Cardiac fibroblast (primary cell): ENCODE measurements around the gene PCED1B.

ENCODE experiments used
- DNase-seq, 2 donors: peaks; one replicate each; pipeline versions ENCODE4 v3.0.0 to v3.0.0-alpha.2; 2010; ENCODE audit warnings: low read depth in 2 of 2
- H3K4me3 ChIP-seq, 2 donors: replicated peaks in 1 of 2; 1 replicate in 1 of 2; 2 replicates in 1 of 2; pipeline ENCODE4 v1.5.1; 2011; ENCODE audit warnings: low read depth in 2 of 2, low read length in 2 of 2, mild to moderate bottlenecking in 2 of 2, moderate library complexity in 1 of 2
- TF ChIP-seq, protein P1 (sequence below): IDR thresholded peaks from one replicate; pipeline ENCODE4 v1.5.1; 2011; ENCODE audit warnings: low read depth, mild to moderate bottlenecking, low read length, inconsistent platforms

Gene PCED1B

DNA sequence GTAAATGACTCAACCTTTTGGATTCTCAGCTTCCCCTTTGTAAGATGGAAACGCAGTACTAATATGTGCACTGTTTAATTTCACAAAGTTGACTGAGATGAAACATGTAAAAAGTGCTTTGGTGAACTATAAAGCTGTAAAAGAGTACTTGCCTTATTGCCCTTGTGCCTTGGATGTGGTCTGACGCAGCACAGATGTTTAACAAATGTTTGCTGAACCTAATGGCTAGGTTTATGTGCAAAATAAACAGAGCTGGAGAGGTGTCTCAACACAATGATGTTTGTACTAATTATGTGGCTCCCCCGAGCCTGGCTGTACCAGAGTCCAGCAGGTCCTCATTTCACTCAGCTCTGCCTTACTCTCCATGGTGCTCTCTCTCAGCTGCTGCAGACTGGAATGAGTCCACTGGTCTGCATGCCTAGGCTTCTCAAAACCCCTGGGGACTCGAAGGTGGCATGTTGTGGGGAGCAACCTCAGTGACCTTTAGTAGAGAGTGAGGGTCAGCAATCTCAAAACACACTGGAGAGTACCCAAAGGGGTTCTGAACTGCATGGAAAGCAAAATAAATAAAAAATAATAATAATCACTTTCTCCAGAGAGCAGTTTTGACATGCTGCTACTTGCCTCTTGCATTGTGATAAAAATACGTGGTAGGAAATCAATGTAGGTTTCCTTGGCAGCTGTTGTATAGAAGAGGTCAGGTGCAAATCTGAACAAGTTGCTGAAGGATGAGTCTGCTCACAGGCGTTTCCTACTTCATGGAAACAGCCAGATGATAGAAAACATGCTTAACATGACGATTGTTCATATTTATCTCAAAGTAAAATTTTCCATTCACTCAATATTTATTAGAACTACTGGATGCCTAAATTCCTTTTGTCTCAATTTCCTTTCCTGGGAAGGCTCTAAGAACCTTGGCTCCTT is 8.9 kb downstream of the PCED1B start:
- no peak overlapping the region for H3K4me3 ChIP-seq
- TF ChIP-seq, protein P1, sequence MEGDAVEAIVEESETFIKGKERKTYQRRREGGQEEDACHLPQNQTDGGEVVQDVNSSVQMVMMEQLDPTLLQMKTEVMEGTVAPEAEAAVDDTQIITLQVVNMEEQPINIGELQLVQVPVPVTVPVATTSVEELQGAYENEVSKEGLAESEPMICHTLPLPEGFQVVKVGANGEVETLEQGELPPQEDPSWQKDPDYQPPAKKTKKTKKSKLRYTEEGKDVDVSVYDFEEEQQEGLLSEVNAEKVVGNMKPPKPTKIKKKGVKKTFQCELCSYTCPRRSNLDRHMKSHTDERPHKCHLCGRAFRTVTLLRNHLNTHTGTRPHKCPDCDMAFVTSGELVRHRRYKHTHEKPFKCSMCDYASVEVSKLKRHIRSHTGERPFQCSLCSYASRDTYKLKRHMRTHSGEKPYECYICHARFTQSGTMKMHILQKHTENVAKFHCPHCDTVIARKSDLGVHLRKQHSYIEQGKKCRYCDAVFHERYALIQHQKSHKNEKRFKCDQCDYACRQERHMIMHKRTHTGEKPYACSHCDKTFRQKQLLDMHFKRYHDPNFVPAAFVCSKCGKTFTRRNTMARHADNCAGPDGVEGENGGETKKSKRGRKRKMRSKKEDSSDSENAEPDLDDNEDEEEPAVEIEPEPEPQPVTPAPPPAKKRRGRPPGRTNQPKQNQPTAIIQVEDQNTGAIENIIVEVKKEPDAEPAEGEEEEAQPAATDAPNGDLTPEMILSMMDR = no peak
- DNase-seq = peak; percentile 65 to 72

DNA sequence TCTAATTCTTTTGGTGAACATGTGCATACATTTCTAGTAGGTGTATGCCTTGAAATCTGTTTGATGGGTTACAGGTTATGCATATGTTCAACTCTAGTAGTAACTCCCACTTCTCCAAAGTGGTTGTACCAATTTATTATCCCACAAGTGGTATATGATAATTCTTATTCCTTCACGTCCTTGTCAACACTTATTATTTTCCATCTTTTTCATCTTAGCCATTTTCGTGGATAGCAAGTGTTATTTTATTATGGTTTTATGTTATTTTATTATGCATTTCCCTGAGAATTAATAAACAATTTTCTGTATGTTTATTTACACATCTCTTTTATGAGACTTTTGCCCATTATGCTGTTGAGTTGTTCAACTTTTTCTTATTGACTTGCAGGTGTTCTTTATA is 11.6 kb downstream of the PCED1B start:
- TF ChIP-seq, protein P1 = no peak
- no peak for DNase-seq
- no peak overlapping the region for H3K4me3 ChIP-seq

DNA sequence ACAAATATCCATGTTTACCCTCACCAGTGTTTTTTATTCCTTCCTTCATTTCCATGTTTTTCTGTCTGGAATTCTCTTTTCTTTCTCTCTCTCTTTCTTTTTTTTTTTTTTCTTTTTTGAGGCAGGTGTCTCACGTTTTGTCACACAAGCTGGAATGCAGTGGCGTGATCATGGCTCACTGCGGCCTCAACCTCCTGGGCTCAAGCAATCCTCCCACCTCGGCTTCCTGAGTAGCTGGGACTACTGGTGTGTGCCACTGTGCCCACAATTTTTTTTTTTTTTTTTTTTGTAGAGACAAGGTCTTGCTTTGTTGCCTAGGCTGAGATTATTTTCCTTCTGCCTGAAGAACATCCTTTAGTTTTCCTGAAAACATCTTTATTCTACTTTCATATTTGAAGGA is 15.4 kb downstream of the PCED1B start:
- TF ChIP-seq, protein P1 = no peak
- peak in 1 of 2 donors; percentile 64 for DNase-seq
- H3K4me3 ChIP-seq = no peak overlapping the region

DNA sequence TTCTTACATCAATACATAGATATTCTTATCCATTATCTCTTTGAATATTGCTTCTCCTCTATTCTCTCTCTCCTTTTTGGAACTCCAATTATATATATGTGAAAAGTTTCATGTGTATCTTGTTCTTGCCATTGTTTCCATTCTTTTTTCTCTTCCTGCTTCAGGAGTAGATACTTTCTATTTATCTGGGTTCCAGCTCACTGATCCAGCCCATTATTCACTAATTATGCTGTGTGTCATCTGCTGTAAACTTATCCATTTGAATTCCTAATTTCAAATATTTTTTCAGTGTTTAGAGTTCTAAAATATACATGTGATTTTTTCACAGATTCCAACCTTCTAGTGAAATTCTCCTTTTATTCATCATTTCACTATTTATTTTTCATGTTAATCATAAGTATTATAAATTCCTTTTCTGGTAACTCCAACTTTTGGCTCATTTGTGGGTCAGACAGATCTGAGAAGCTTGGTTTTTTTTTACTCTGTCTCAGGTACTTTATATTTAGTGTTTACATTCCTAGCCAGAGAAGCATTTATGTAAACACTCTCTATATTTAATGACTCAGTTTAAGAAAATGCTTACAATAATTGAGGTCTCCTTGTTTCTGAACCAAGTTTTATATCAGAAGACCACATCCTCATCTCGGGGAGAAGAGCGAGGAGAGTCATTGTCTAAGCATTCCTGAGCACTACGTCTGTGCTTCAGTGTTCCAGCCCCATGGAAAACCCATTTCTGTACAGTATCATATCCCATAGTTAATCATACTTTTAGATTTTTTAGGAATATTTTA is 16.2 kb downstream of the PCED1B start:
- H3K4me3 ChIP-seq = no peak overlapping the region
- TF ChIP-seq, protein P1 = no peak
- peak; percentile 42 to 88 for DNase-seq

DNA sequence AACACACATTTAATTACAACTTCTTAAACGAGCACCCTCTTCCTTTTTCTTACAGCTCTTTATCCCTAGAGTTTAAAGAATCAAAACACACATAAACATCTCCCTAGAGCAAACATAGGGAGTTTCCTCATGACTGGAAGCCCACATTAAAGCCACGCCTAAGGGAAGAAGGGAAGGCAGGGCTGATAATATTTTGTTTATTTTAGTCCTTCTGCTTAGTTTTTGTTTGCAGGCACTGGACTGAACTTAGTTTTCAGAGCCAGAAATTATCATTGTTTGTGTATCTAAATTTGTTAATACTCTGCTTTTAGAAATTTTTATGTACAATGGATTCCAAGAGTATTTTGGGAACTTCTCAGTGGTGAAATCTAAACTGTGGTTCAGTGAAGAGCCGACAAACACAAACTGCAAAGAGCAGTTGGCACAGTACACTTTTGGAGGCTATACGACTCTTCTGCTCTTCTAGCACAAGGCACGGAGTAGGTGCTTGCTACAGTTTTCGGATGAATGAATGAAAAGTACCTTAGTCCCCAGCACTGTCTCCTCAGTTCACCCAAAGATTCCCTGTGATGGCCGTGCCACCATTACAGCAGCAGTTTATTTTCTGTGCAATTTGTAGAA is 18.0 kb downstream of the PCED1B start:
- DNase-seq = peak; percentile 27 to 57
- no peak overlapping the region for H3K4me3 ChIP-seq

DNA sequence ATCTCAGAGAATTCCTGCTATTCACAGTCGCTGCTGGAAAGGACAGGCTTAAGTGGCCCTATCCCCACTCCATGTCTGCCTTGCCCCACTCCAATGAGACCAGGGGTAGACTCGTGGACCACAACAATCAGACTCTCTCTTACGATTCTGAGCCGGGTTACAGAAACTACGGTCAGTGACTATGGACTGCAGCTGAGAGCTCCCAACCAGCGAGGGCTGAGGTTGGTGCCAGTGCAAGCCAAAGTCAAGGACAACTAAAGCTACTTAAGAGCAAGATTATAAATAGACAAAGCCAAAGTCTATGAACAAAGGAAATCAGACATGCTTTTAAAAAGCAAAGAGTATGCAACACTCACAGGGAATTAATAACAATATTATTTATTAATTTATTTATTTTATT is 18.7 kb downstream of the PCED1B start:
- TF ChIP-seq, protein P1 = no peak
- no peak overlapping the region for H3K4me3 ChIP-seq
- no peak for DNase-seq

More for the DNA sequence above, 18.0 kb downstream of the PCED1B start:
- TF ChIP-seq, protein P1 = no peak
